GM18508 (cell line): ENCODE data around the gene LRIT1.
A peak's percentile ranks its signal among the peaks of the same experiment; 100 is the strongest.

Experiments
- ATAC-seq: cut with Tn5 transposase; IDR thresholded peaks from one replicate; pipeline ENCODE4 v1.9.1; 2021; ENCODE audit warnings: moderate number of reproducible peaks; ENCODE audit not compliant: insufficient read depth, unreplicated experiment

LRIT1 gene

DNA sequence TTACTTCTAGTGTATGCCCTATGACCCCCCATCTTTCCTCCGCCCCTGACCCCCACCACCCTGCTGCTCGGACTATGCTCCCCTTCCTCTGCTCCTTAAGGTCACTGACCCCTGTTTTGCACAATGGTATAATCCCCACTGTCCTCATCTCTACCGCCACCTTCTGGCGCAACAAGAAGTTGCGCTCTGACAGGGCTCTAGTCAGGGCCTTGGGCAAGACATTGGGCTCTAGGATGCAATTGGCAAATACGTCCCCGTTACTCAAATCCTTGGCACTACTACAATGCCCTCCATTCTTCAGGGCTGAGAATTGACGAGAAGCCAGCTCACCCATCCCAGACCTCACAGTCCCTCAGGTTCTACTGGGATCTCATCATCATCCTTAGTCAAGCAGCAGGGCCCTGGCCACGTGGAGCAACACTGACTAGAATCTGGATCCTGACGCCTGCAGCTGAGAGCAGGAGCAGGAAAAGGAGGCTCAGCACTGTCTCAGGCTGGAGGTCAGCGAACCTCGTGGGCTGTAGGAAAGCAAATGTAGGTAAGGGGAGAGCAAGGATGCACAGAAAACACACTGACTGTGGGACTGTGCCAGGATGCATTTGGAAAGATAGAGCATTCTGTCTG, 26.6 kb downstream of the LRIT1 start:
- peak; percentile 89 for ATAC-seq

- ATAC-seq: no peak
Measured at GRCh38 chr10:84214046-84214572, 27.2 kb downstream of the LRIT1 start.

DNA sequence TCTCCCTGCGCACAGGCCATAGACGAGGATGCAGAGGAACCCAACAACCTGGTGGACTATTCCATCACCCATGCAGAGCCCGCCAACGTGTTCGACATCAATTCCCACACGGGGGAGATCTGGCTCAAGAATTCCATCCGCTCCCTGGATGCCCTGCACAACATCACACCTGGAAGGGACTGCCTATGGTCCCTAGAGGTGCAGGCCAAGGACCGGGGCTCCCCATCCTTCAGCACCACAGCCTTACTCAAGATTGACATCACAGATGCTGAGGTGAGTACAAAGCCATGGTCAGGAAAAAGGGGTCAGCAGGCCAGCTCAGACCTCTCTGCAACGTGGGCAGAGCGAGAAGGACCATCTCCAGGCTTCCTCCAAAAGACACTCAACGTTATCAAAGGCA, 28.3 kb downstream of the LRIT1 start:
- ATAC-seq: no peak

DNA sequence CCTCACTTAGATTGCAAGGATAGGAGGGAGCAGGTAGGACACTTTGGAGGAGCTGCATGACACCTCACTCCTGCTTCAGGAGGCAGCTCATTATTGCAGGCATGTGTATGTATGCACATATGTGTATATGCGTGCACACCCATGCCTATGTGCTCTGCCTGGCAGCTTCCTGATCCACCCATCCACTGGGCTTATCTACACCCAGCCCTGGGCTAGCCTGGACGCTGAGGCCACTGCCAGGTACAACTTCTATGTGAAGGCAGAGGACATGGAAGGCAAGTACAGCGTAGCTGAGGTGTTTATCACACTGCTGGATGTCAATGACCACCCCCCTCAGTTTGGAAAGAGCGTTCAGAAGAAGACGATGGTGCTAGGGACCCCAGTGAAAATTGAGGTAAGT, 29.3 kb downstream of the LRIT1 start:
- no peak for ATAC-seq

DNA sequence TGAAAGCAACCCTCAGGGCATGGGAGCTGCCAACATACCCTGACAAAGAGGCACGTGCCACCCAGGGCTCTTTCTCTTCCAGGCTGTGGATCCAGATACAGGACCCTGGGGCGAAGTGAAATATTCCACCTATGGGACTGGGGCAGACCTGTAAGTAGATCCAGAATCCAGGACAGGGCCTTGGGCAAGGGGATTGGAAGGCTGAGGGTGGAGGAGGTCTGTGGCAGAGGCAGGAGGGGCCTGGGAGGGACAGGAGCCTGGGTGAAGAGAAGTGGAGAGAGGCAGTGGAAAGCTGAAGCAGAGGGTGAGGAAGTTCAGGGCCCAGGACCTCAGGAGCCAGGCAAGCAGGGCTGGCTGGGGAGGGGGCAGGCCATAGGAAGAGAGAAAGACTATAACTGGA, 29.8 kb downstream of the LRIT1 start:
- no peak for ATAC-seq

DNA sequence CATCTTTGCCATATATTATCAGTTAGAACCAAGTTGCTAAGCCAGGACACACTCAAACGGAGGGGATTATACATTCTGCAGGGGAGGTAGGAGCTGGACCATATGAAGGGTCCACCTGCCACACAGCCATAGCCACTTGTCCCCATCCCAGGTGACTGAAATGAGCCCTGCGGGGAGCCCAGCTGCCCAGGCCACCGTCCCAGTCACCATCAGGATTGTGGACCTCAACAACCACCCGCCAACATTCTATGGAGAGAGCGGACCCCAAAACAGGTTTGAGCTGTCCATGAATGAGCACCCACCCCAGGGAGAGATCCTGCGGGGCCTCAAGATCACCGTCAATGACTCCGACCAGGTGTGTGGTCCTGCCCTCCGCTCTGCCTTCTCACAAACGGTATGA, 33.3 kb downstream of the LRIT1 start:
- no peak for ATAC-seq

- ATAC-seq: no peak
Measured at GRCh38 chr10:84205853-84206525, 35.4 kb downstream of the LRIT1 start.

GRCh38 chr10:84205049-84205852, 36.1 kb downstream of the LRIT1 start:
- peak; percentile 73 for ATAC-seq

GRCh38 chr10:84204610-84205009, 36.7 kb downstream of the LRIT1 start:
- ATAC-seq: no peak

GRCh38 chr10:84204122-84204521, 37.2 kb downstream of the LRIT1 start:
- ATAC-seq: peak; percentile 44

DNA sequence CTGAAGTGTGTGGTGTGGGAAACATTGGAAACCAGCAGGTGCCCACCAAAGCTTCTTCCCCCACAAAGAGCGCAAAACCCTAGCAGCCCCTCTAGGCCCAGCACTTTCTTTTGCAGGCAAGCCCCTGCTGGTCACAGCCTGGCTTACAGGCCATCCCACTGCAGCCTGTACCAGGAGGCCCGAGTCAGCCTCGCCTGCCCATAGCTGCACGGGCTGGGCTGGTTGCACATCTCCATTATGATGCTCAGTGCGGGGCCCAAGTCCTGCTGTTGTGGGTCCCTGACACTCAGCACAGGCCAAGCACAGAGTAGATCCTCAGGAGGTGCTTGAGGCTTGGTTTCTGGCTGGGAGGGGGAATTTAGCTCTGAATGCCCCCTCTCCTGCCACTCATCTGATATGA, 39.0 kb downstream of the LRIT1 start:
- ATAC-seq: no peak

DNA sequence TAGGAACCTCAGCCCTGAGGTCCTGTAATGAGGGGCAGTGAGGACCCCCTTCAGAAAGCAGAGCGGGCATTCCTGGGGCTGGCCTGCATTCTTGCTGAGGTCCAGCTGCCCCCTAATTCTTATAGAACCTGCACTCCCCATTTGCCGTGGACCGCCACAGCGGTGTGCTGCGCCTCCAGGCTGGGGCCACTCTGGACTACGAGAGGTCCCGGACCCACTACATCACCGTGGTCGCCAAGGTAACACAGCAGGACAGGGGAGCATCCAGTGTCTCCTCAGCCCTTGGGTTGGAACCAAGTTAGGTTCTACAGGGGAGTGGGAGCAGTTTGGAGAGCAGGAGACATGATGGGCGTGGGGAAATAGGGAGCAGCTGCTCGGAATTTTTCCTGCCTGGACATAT, 39.7 kb downstream of the LRIT1 start:
- no peak for ATAC-seq

DNA sequence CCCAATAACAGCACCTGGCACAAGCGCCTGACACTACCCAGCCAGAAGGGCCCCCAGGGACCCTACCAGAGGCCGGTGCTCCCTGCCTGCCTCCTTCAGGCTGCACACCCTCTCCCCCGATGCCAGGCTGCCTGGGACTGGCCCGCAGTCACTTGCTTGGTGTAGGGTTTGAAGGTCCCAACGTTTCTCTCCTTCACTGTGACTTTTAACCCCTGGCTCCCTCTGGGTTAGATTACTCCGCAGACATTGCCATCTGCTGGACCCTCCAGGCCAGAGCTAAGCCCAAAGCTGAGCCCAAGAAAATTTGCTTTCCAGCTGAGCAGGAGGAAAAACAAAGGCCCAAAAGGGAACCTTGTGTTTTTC, 40.1 kb downstream of the LRIT1 start:
- no peak for ATAC-seq

GRCh38 chr10:84200537-84201243, 40.7 kb downstream of the LRIT1 start:
- no peak for ATAC-seq

DNA sequence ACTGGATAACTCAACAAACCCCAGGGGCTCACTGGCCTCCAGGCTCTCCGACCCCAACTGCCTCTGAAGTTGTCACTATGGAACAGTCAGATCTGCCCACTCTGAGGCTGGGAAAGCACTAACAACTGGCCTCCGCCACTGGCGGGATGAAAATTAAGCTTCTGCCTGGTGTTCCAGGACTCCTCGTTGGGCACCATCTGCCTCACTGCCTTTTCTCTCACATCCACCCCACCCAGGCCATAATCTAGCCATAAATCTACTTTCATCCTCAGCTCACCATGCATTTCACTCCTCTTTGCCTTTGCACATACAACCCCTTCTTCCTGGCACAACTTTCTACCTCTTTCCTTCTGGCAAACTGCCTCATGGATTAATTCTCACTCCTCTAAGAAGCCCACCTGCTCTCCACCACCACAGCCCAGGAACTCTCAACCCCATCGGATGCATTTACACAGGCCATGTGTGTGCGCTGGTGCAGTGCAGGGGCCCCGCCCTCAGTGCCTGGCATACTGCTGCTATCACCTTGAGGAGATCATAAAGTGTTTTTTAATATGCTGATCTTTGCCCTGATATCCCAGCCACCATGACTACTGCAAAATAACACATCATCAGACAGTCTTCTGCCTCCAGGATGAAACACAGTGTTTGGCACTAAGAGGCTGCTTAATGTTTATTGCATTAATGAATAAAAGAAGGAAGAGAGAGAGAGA, 43.0 kb downstream of the LRIT1 start:
- ATAC-seq: no peak

- ATAC-seq: no peak
Measured at GRCh38 chr10:84197643-84198042, 43.7 kb downstream of the LRIT1 start.

DNA sequence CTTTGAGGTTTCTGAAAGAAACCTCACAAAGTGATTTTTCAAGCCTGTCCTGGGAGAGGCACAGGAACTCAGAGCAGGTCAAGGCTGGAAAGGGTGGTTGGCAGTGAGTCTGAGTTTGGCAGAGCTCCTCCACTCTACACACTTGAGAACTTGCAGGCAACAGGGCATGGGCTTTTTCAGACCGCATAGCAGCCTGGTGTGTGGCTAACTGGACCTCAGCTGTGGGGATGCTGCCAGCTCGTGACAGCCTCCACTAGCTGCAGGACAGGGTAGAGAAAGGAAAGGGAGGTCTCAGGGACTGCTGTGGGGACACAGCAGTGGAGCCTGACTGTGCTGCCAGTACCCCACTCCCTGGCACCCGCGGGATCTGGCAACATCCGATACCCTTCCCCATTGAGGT, 44.4 kb downstream of the LRIT1 start:
- ATAC-seq: no peak

DNA sequence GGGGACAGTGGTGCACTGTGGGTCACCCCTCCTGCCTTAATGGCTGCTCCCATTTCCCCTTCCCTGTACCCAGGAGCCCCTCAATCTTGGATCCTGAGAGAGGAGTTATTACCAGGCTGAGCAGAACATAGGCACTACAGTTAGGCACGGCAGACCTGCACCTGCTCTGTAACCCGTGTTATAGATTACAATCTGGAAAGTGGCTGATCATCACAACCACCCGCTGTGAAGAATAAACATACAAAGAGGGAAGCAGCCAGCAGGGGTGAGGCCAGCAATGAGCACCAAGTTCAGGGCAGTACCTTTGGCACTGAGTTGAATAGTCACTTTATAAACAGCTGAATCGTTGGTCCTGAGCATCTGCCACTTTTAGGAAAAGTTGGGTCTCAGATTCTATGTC, 45.3 kb downstream of the LRIT1 start:
- ATAC-seq: no peak

- no peak for ATAC-seq
Measured at GRCh38 chr10:84195044-84195830, 46.1 kb downstream of the LRIT1 start.
